ENCODE results near the gene AP1S3.

Gene AP1S3

DNA sequence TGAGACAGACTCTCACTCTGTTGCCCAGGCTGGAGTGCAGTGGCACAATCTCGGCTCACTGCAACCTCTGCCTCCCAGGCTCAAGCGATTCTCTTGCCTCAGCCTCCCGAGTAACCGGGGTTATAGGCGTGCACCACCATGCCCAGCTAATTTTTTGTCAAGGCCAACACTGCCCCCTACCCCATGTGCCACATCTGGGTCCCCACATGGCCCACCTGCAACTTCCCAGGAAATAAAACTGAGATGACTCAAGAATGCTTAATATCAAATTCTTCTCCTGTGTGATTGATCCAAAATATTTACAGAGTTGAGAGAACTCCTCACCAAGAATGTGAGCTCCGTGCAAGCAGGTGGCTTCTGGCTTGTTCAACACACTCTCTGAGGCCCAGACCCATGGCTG lies 9.1 kb downstream of the AP1S3 start:
- TF ChIP-seq SP1 (IDR thresholded peaks at IDR 0.05) (no peak), ZNF384 (IDR thresholded peaks at IDR 0.05) (no peak), FOXK2 (IDR thresholded peaks at IDR 0.05) (no peak), TARDBP (IDR thresholded peaks at IDR 0.05) (no peak), NFRKB (IDR thresholded peaks at IDR 0.05) (no peak), CTBP1 (IDR thresholded peaks at IDR 0.05; ENCODE audit: borderline replicate concordance) (no peak), ELF4 (IDR thresholded peaks at IDR 0.05) (no peak), FOXA1 (IDR thresholded peaks at IDR 0.05) (no peak), SUZ12 (IDR thresholded peaks at IDR 0.05) (no peak), LEF1 (IDR thresholded peaks at IDR 0.05; ENCODE audit: borderline replicate concordance) (no peak), ARNT (IDR thresholded peaks at IDR 0.05) (no peak), FOXM1 (IDR thresholded peaks at IDR 0.05; ENCODE audit: borderline replicate concordance) (no peak), BHLHE40 (IDR thresholded peaks at IDR 0.05; ENCODE audit: borderline replicate concordance) (no peak)
- TF ChIP-seq, protein P1, sequence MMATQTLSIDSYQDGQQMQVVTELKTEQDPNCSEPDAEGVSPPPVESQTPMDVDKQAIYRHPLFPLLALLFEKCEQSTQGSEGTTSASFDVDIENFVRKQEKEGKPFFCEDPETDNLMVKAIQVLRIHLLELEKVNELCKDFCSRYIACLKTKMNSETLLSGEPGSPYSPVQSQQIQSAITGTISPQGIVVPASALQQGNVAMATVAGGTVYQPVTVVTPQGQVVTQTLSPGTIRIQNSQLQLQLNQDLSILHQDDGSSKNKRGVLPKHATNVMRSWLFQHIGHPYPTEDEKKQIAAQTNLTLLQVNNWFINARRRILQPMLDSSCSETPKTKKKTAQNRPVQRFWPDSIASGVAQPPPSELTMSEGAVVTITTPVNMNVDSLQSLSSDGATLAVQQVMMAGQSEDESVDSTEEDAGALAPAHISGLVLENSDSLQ (IDR thresholded peaks at IDR 0.05) = no peak
- ChIA-PET POLR2A (no interaction called here), CTCF (interaction anchor here (0.7 kb wide), 1 partner anchor 133 kb away, joined by 3 read pairs; no protein-coding TSS in a partner anchor)
- DNase-seq (ENCODE audit: extremely low spot score) = no peak

GRCh38 chr2:223826995-223827394 lies 10.4 kb downstream of the AP1S3 start:
- no peak for DNase-seq (ENCODE audit: extremely low spot score)
- CTCF ChIA-PET = no interaction called here
- TF ChIP-seq NFRKB (IDR thresholded peaks at IDR 0.05) = no peak
- TF ChIP-seq L3MBTL2 (conservative IDR thresholded peaks at IDR 0.05) = no peak
- TF ChIP-seq ZNF384 (IDR thresholded peaks at IDR 0.05) = no peak
- TF ChIP-seq CTBP1 (IDR thresholded peaks at IDR 0.05; ENCODE audit: borderline replicate concordance) = no peak
- no peak for TF ChIP-seq TARDBP (IDR thresholded peaks at IDR 0.05)
- TF ChIP-seq, protein P1 (IDR thresholded peaks at IDR 0.05) = no peak
- TF ChIP-seq FOXM1 (IDR thresholded peaks at IDR 0.05; ENCODE audit: borderline replicate concordance) = no peak
- no peak for TF ChIP-seq ARNT (IDR thresholded peaks at IDR 0.05)
- TF ChIP-seq FOXA1 (IDR thresholded peaks at IDR 0.05) = no peak
- no peak for TF ChIP-seq SUZ12 (IDR thresholded peaks at IDR 0.05)
- no peak for TF ChIP-seq SP1 (IDR thresholded peaks at IDR 0.05)
- TF ChIP-seq LEF1 (IDR thresholded peaks at IDR 0.05; ENCODE audit: borderline replicate concordance) = no peak
- no peak for TF ChIP-seq BHLHE40 (IDR thresholded peaks at IDR 0.05; ENCODE audit: borderline replicate concordance)
- TF ChIP-seq FOXK2 (IDR thresholded peaks at IDR 0.05) = no peak
- no peak for TF ChIP-seq HDGF (IDR thresholded peaks at IDR 0.05; ENCODE audit: borderline replicate concordance)
- POLR2A ChIA-PET = no interaction called here

GRCh38 chr2:223824301-223824700 lies 13.1 kb downstream of the AP1S3 start:
- TF ChIP-seq HDGF (IDR thresholded peaks at IDR 0.05; ENCODE audit: borderline replicate concordance) (no peak), CTBP1 (IDR thresholded peaks at IDR 0.05; ENCODE audit: borderline replicate concordance) (no peak), TARDBP (IDR thresholded peaks at IDR 0.05) (no peak), SP1 (IDR thresholded peaks at IDR 0.05) (no peak), ARNT (IDR thresholded peaks at IDR 0.05) (no peak), L3MBTL2 (conservative IDR thresholded peaks at IDR 0.05) (no peak)
- TF ChIP-seq, protein P1 (IDR thresholded peaks at IDR 0.05) = no peak
- ChIA-PET CTCF (interaction anchor here (0.6 kb wide), 1 partner anchor 19 kb away, joined by 4 read pairs; no protein-coding TSS in a partner anchor), POLR2A (interaction anchor here (1.1 to 1.2 kb wide), 2 partner anchors 13 to 23 kb away, joined by 3 read pairs; partner anchors contain the start of gene AP1S3)
- DNase-seq (ENCODE audit: extremely low spot score) = no peak

- POLR2A ChIA-PET = no interaction called here
- CTCF ChIA-PET = no interaction called here
- TF ChIP-seq HDGF (IDR thresholded peaks at IDR 0.05; ENCODE audit: borderline replicate concordance) (no peak), FOXK2 (IDR thresholded peaks at IDR 0.05) (no peak), ELF4 (IDR thresholded peaks at IDR 0.05) (no peak), BHLHE40 (IDR thresholded peaks at IDR 0.05; ENCODE audit: borderline replicate concordance) (no peak), NFRKB (IDR thresholded peaks at IDR 0.05) (no peak), FOXM1 (IDR thresholded peaks at IDR 0.05; ENCODE audit: borderline replicate concordance) (no peak), ZNF384 (IDR thresholded peaks at IDR 0.05) (no peak), L3MBTL2 (conservative IDR thresholded peaks at IDR 0.05) (no peak), SP1 (IDR thresholded peaks at IDR 0.05) (no peak), CTBP1 (IDR thresholded peaks at IDR 0.05; ENCODE audit: borderline replicate concordance) (no peak), TARDBP (IDR thresholded peaks at IDR 0.05) (no peak), SUZ12 (IDR thresholded peaks at IDR 0.05) (no peak), FOXA1 (IDR thresholded peaks at IDR 0.05) (no peak), ARNT (IDR thresholded peaks at IDR 0.05) (no peak), LEF1 (IDR thresholded peaks at IDR 0.05; ENCODE audit: borderline replicate concordance) (no peak)
- TF ChIP-seq, protein P1 (IDR thresholded peaks at IDR 0.05) = no peak
- no peak for DNase-seq (ENCODE audit: extremely low spot score)
These were observed 14.6 kb downstream of the AP1S3 start for GRCh38 chr2:223822818-223823217.

GRCh38 chr2:223820549-223820948 lies 16.8 kb downstream of the AP1S3 start:
- ChIA-PET CTCF (interaction anchor here (0.7 kb wide), 1 partner anchor 258 kb away, joined by 3 read pairs; no protein-coding TSS in a partner anchor), POLR2A (no interaction called here)
- TF ChIP-seq ZNF384 (IDR thresholded peaks at IDR 0.05) = no peak
- TF ChIP-seq SUZ12 (IDR thresholded peaks at IDR 0.05) = no peak
- no peak for TF ChIP-seq L3MBTL2 (conservative IDR thresholded peaks at IDR 0.05)
- TF ChIP-seq SP1 (IDR thresholded peaks at IDR 0.05) = no peak
- no peak for TF ChIP-seq HDGF (IDR thresholded peaks at IDR 0.05; ENCODE audit: borderline replicate concordance)
- no peak for TF ChIP-seq BHLHE40 (IDR thresholded peaks at IDR 0.05; ENCODE audit: borderline replicate concordance)
- TF ChIP-seq TARDBP (IDR thresholded peaks at IDR 0.05) = no peak
- no peak for TF ChIP-seq FOXK2 (IDR thresholded peaks at IDR 0.05)
- TF ChIP-seq ELF4 (IDR thresholded peaks at IDR 0.05) = no peak
- TF ChIP-seq FOXM1 (IDR thresholded peaks at IDR 0.05; ENCODE audit: borderline replicate concordance) = no peak
- TF ChIP-seq FOXA1 (IDR thresholded peaks at IDR 0.05) = no peak
- no peak for TF ChIP-seq LEF1 (IDR thresholded peaks at IDR 0.05; ENCODE audit: borderline replicate concordance)
- TF ChIP-seq CTBP1 (IDR thresholded peaks at IDR 0.05; ENCODE audit: borderline replicate concordance) = no peak
- TF ChIP-seq, protein P1 (IDR thresholded peaks at IDR 0.05) = no peak
- no peak for TF ChIP-seq NFRKB (IDR thresholded peaks at IDR 0.05)
- TF ChIP-seq ARNT (IDR thresholded peaks at IDR 0.05) = no peak
- no peak for DNase-seq (ENCODE audit: extremely low spot score)

Measured in HEK293T (cell line).